GM12872 (cell line): ENCODE measurements around the gene CHRNA1.

ENCODE experiments used
- CTCF ChIP-seq: IDR thresholded peaks from 3 replicates; pipeline ENCODE4 v1.5.1; 2011; ENCODE audit warnings: low read depth, mild to moderate bottlenecking, low read length, moderate library complexity; ENCODE audit not compliant: insufficient read depth

Gene CHRNA1

GRCh38 chr2:174768557-174768956 is 4.3 kb upstream of the CHRNA1 start:
- no peak for TF ChIP-seq CTCF

- TF ChIP-seq CTCF: no peak
These were observed 2.0 kb upstream of the CHRNA1 start for GRCh38 chr2:174766271-174766670.

- TF ChIP-seq CTCF: no peak
These were observed 1.3 kb upstream of the CHRNA1 start for GRCh38 chr2:174765576-174765975.

GRCh38 chr2:174763780-174764179 is 492 bp downstream of the CHRNA1 start:
- no peak for TF ChIP-seq CTCF

GRCh38 chr2:174762464-174762863 is 1.8 kb downstream of the CHRNA1 start:
- no peak for TF ChIP-seq CTCF

GRCh38 chr2:174761837-174762236 is 2.4 kb downstream of the CHRNA1 start:
- no peak for TF ChIP-seq CTCF

GRCh38 chr2:174760845-174761473 is 3.3 kb downstream of the CHRNA1 start:
- no peak for TF ChIP-seq CTCF
